Common myeloid progenitor, CD34-positive (primary cell): Measurements from ENCODE around the gene MOCOS.

Experiments used
- CTCF ChIA-PET: fragments of 350-600 bp; sonication (Branson Sonifier 250); formaldehyde crosslinking; loops from one replicate; lab custom pipeline; 2021; ENCODE audit warnings: antibody characterized with exemption; lab: Charles Lee
- POLR2A ChIA-PET: fragments of 350-600 bp; sonication (Branson Sonifier 250); formaldehyde crosslinking; loops from one replicate; lab custom pipeline; 2021; ENCODE audit warnings: antibody characterized with exemption; lab: Charles Lee
- DNase-seq, 3 donors: peaks; one replicate each; pipeline versions ENCODE4 v3.0.0 to v3.0.0-alpha.2; 2013
- H3K27ac ChIP-seq, 2 experiments: 1 replicate in 1 of 2; 2 replicates in 1 of 2; pipeline ENCODE4 v1.7.0; 2013; ENCODE audit warnings: inconsistent platforms in 2 of 2, low read length in 2 of 2, mild to moderate bottlenecking in 2 of 2, low read depth in 1 of 2, moderate library complexity in 1 of 2; ENCODE audit not compliant: severe bottlenecking in 2 of 2, insufficient read depth in 1 of 2, poor library complexity in 1 of 2
- H3K27me3 ChIP-seq, 5 experiments: replicated peaks in 2 of 5; 1 replicate in 3 of 5; 2 replicates in 2 of 5; pipeline versions ENCODE4 v1.6.1 to v1.7.0; 2013; ENCODE audit warnings: low read length in 4 of 5, mild to moderate bottlenecking in 2 of 5, moderate library complexity in 2 of 5, inconsistent platforms in 1 of 5; ENCODE audit not compliant: insufficient read depth in 5 of 5, control insufficient read depth in 4 of 5
- H3K36me3 ChIP-seq, 4 experiments: 1 replicate in 2 of 4; 2 replicates in 2 of 4; pipeline versions ENCODE4 v1.6.1 to v1.7.0; 2013; ENCODE audit warnings: low read length in 3 of 4, control low read depth in 1 of 4, mild to moderate bottlenecking in 1 of 4; ENCODE audit not compliant: control insufficient read depth in 4 of 4, insufficient read depth in 4 of 4
- H3K4me1 ChIP-seq, 4 experiments: 1 replicate in 3 of 4; 2 replicates in 1 of 4; pipeline versions ENCODE4 v1.6.1 to v1.7.1; 2013; ENCODE audit warnings: low read length in 3 of 4, mild to moderate bottlenecking in 3 of 4, control low read depth in 1 of 4, inconsistent platforms in 1 of 4, moderate library complexity in 1 of 4; ENCODE audit not compliant: control insufficient read depth in 4 of 4, insufficient read depth in 4 of 4; ENCODE audit errors: control extremely low read depth in 1 of 4
- H3K4me3 ChIP-seq, 7 experiments: 1 replicate in 4 of 7; 2 replicates in 3 of 7; pipeline versions ENCODE4 v1.5.1 to v1.7.0; 2013; ENCODE audit warnings: mild to moderate bottlenecking in 7 of 7, low read length in 6 of 7, moderate library complexity in 6 of 7, inconsistent platforms in 2 of 7, low read depth in 2 of 7, control low read depth in 1 of 7; ENCODE audit not compliant: insufficient read depth in 4 of 7, control insufficient read depth in 1 of 7; ENCODE audit errors: extremely low read depth in 1 of 7
- H3K9me3 ChIP-seq, 5 experiments: 1 replicate in 4 of 5; 2 replicates in 1 of 5; pipeline versions ENCODE4 v1.6.1 to v1.7.1; 2013; ENCODE audit warnings: low read length in 4 of 5, mild to moderate bottlenecking in 2 of 5, inconsistent platforms in 1 of 5, low read depth in 1 of 5, moderate library complexity in 1 of 5; ENCODE audit not compliant: control insufficient read depth in 4 of 5, insufficient read depth in 2 of 5; ENCODE audit errors: control extremely low read depth in 1 of 5
- WGBS: methylation state at CpG from one replicate; pipeline ENCODE4 v1.1.5; 2013; ENCODE audit not compliant: insufficient coverage; 5-methylcytosine and 5-hydroxymethylcytosine counted together

Gene MOCOS

GRCh38 chr18:36152781-36153180 lies 34.5 kb upstream of the MOCOS start:
- CTCF ChIA-PET = interaction anchor here (1.2 kb wide), 1 partner anchor 12 kb away, joined by 3 read pairs; no protein-coding TSS in a partner anchor
- no peaks in the 10 kb centered on the region for H3K4me1 ChIP-seq
- H3K9me3 ChIP-seq = no peaks in the 10 kb centered on the region
- DNase-seq = no peak
- no CpG with 5 or more reads among the region's 1 CpG for WGBS
- H3K4me3 ChIP-seq = no peak overlapping the region
- H3K27me3 ChIP-seq = no peaks in the 10 kb centered on the region
- no peak overlapping the region for H3K27ac ChIP-seq
- peaks cover 34 to 92% (median 51%) of the 10 kb centered on the region in 4 experiments for H3K36me3 ChIP-seq
- POLR2A ChIA-PET = no interaction called here

GRCh38 chr18:36153203-36153602 lies 34.1 kb upstream of the MOCOS start:
- Histone ChIP-seq H3K9me3 (no peaks in the 10 kb centered on the region), H3K27ac (no peak overlapping the region), H3K4me1 (no peaks in the 10 kb centered on the region), H3K27me3 (no peaks in the 10 kb centered on the region), H3K4me3 (no peak overlapping the region), H3K36me3 (peaks cover 32 to 90% (median 53%) of the 10 kb centered on the region in 4 experiments)
- no peak for DNase-seq
- ChIA-PET POLR2A (no interaction called here), CTCF (no interaction called here)
- 94% methylated on average over 2 of the region's 4 CpGs for WGBS

DNA sequence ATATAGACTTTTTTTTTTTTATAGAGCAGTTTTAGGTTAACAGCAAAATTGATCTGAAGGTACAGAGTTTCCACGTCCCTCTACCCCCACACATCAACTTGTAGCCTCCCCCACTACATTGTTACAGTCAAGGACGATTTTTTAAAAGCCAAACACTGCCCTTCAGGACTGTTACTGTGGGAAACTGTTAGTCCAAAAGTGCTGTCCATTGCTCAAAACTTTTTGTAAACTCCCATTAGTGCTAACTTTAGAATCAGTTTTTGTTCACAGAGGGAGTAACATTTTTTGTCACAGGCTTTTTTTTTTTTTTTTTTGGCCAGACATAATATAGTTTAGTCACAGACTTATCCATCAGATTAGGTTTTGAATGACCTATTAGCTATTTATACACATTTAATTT lies 33.5 kb upstream of the MOCOS start:
- H3K36me3 ChIP-seq = peaks cover 27 to 90% (median 52%) of the 10 kb centered on the region in 4 experiments

GRCh38 chr18:36155851-36156757 lies 31.2 kb upstream of the MOCOS start:
- Histone ChIP-seq H3K27me3 (no peaks in the 10 kb centered on the region), H3K27ac (no peak overlapping the region), H3K36me3 (peaks cover 22 to 89% (median 60%) of the 10 kb centered on the region in 4 experiments), H3K9me3 (no peaks in the 10 kb centered on the region), H3K4me1 (no peaks in the 10 kb centered on the region), H3K4me3 (no peak overlapping the region)
- ChIA-PET CTCF (interaction anchor here (1.1 kb wide), 2 partner anchors 17 kb away, joined by 3 to 4 read pairs; no protein-coding TSS in a partner anchor), POLR2A (no interaction called here)
- WGBS = 96% methylated on average over 4 of the region's 7 CpGs
- no peak for DNase-seq

More for the DNA sequence above, 33.5 kb upstream of the MOCOS start:
- H3K27ac ChIP-seq = no peak overlapping the region
- no peaks in the 10 kb centered on the region for H3K27me3 ChIP-seq
- no peak overlapping the region for H3K4me3 ChIP-seq
- H3K4me1 ChIP-seq = no peaks in the 10 kb centered on the region
- ChIA-PET CTCF (interaction anchor here (0.9 kb wide), 1 partner anchor 136 kb away, joined by 3 read pairs; no protein-coding TSS in a partner anchor), POLR2A (interaction anchor here (0.7 kb wide), 1 partner anchor 27 kb away, joined by 3 read pairs; no protein-coding TSS in a partner anchor)
- no peaks in the 10 kb centered on the region for H3K9me3 ChIP-seq
- 100% methylated on average over 1 of the region's 2 CpGs for WGBS
- no peak for DNase-seq

DNA sequence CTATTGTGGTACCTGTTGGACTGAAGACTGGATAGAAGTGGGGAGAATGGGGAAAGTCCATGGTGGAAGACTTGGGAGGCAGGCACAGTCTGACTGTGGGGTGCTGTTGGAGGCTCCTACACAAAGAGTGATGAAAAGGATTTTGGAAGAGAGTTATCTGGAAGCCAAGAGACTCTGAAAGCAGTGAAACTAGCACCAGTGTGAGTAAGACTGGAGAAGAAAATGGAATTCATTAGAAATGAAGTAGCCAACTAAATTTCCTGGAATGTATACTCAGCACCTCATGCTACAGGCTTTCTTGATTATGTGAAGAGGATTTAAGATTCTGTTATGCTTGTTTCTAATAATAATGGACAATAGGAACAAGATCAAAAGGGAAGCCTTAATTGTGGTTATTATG lies 29.9 kb upstream of the MOCOS start:
- ChIA-PET POLR2A (no interaction called here), CTCF (interaction anchor here (1.1 kb wide), 2 partner anchors 13 to 15 kb away, joined by 3 read pairs; no protein-coding TSS in a partner anchor)
- Histone ChIP-seq H3K4me3 (no peak overlapping the region), H3K9me3 (no peaks in the 10 kb centered on the region), H3K27me3 (no peaks in the 10 kb centered on the region), H3K4me1 (no peaks in the 10 kb centered on the region), H3K27ac (no peak overlapping the region), H3K36me3 (peaks cover 19 to 91% (median 65%) of the 10 kb centered on the region in 4 experiments)
- no peak for DNase-seq

DNA sequence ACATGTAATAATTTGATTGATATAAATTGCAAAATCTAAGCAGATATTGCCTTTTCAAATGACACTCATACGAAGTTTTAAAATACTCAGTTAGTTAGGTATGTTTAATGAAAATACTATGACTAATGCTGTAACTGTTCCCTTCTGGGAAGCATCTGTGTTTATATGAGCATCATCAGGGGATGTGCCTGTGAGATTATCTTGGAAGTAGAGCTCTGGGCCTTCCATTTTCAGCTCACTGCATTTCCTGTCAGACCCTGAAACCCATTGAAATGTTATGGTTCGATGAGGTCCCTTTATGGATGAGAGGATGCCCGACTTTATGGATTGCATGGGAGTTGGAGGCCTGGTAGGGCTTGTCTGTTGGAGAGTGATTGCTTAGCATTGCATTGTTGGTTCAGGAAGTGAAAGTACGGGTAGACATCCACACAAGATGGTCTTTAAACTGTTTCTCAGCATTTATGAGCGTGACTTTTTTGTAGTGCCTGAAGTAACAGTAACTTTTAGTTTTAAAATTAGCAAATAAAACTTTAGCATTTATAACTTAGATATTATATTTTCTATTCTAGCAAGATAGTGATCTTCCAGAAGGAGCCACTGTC lies 28.9 kb upstream of the MOCOS start:
- Histone ChIP-seq H3K9me3 (no peaks in the 10 kb centered on the region), H3K27ac (no peak overlapping the region), H3K36me3 (peaks cover 17 to 90% (median 62%) of the 10 kb centered on the region in 4 experiments), H3K27me3 (no peaks in the 10 kb centered on the region), H3K4me3 (no peak overlapping the region), H3K4me1 (no peaks in the 10 kb centered on the region)
- CTCF ChIA-PET = interaction anchor here (1.1 kb wide), 1 partner anchor 63 kb away, joined by 3 read pairs; no protein-coding TSS in a partner anchor
- DNase-seq = no peak
- 94% methylated on average over 2 of the region's 5 CpGs for WGBS
- POLR2A ChIA-PET = no interaction called here
